ENCODE results near the gene MPV17L2. TPM values are rescaled to one million over a fixed set of nuclear protein-coding genes. Genes with fewer than 3 reads are reported as not detected.

Gene MPV17L2
- total and polyA plus RNA-seq, 10 of the 15 experiments (the other 5 are each of a cell fraction or from before 2014, with no cell fraction given): 5.1 to 57.2 (median 22.9) TPM

DNA sequence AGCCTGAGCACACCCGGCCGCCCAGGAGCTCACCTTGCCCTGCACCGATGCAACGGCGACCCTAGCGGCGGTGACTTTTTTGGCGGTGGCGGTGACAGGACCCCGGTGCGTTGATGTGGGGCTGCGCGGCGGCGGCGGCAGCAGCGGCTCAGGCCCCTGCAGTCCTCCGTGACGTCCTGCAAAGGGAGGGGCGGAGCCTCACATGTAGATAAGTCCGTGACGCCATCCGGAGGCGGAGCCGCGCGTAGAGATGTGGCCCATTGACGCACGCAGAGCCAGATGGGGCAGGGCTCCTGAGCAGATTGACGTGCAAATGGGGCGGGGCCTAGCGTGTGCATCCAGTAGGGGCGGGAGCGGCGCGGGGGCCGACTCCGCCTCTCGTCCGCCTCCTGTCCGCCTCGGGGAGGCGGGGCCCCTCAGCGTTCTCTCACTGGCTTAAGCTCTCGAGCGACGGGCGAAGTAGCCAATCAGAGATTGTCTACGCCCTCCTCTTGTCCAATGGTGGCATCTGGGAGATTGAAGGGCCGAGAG is 10.9 kb downstream of the MPV17L2 start, which contains the start of gene RAB3A (continued):
- TF ChIP-seq, protein P1, sequence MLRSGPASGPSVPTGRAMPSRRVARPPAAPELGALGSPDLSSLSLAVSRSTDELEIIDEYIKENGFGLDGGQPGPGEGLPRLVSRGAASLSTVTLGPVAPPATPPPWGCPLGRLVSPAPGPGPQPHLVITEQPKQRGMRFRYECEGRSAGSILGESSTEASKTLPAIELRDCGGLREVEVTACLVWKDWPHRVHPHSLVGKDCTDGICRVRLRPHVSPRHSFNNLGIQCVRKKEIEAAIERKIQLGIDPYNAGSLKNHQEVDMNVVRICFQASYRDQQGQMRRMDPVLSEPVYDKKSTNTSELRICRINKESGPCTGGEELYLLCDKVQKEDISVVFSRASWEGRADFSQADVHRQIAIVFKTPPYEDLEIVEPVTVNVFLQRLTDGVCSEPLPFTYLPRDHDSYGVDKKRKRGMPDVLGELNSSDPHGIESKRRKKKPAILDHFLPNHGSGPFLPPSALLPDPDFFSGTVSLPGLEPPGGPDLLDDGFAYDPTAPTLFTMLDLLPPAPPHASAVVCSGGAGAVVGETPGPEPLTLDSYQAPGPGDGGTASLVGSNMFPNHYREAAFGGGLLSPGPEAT (IDR thresholded peaks at IDR 0.05; ENCODE audit: low read depth): no peak
- no peak for TF ChIP-seq MTA3 (IDR thresholded peaks at IDR 0.05; ENCODE audit: borderline replicate concordance, low read length)
- no peak for TF ChIP-seq PML (IDR thresholded peaks at IDR 0.05; ENCODE audit: low read length)
- TF ChIP-seq HDAC6 (IDR thresholded peaks at IDR 0.05; ENCODE audit: unreplicated experiment): no peak
- TF ChIP-seq SREBF2 (IDR thresholded peaks at IDR 0.05; ENCODE audit: low read length): no peak
- TF ChIP-seq NRF1 (conservative IDR thresholded peaks at IDR 0.05; ENCODE audit: low read depth, low read length): peak; percentile 42
- TF ChIP-seq, protein P2, sequence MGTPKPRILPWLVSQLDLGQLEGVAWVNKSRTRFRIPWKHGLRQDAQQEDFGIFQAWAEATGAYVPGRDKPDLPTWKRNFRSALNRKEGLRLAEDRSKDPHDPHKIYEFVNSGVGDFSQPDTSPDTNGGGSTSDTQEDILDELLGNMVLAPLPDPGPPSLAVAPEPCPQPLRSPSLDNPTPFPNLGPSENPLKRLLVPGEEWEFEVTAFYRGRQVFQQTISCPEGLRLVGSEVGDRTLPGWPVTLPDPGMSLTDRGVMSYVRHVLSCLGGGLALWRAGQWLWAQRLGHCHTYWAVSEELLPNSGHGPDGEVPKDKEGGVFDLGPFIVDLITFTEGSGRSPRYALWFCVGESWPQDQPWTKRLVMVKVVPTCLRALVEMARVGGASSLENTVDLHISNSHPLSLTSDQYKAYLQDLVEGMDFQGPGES (IDR thresholded peaks at IDR 0.05): peak; percentile 99
- TF ChIP-seq ZNF24 (IDR thresholded peaks at IDR 0.05): no peak
- TF ChIP-seq TARDBP (IDR thresholded peaks at IDR 0.05; ENCODE audit: borderline replicate concordance): no peak
- TF ChIP-seq, protein P3, sequence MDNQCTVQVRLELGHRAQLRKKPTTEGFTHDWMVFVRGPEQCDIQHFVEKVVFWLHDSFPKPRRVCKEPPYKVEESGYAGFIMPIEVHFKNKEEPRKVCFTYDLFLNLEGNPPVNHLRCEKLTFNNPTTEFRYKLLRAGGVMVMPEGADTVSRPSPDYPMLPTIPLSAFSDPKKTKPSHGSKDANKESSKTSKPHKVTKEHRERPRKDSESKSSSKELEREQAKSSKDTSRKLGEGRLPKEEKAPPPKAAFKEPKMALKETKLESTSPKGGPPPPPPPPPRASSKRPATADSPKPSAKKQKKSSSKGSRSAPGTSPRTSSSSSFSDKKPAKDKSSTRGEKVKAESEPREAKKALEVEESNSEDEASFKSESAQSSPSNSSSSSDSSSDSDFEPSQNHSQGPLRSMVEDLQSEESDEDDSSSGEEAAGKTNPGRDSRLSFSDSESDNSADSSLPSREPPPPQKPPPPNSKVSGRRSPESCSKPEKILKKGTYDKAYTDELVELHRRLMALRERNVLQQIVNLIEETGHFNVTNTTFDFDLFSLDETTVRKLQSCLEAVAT (IDR thresholded peaks at IDR 0.05): no peak
- TF ChIP-seq, protein P4, sequence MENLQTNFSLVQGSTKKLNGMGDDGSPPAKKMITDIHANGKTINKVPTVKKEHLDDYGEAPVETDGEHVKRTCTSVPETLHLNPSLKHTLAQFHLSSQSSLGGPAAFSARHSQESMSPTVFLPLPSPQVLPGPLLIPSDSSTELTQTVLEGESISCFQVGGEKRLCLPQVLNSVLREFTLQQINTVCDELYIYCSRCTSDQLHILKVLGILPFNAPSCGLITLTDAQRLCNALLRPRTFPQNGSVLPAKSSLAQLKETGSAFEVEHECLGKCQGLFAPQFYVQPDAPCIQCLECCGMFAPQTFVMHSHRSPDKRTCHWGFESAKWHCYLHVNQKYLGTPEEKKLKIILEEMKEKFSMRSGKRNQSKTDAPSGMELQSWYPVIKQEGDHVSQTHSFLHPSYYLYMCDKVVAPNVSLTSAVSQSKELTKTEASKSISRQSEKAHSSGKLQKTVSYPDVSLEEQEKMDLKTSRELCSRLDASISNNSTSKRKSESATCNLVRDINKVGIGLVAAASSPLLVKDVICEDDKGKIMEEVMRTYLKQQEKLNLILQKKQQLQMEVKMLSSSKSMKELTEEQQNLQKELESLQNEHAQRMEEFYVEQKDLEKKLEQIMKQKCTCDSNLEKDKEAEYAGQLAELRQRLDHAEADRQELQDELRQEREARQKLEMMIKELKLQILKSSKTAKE (IDR thresholded peaks at IDR 0.05; ENCODE audit: low read depth, poor library complexity, severe bottlenecking): no peak
- TF ChIP-seq ASH2L (IDR thresholded peaks at IDR 0.05; ENCODE audit: borderline replicate concordance, low read depth): no peak
- TF ChIP-seq, protein P5, sequence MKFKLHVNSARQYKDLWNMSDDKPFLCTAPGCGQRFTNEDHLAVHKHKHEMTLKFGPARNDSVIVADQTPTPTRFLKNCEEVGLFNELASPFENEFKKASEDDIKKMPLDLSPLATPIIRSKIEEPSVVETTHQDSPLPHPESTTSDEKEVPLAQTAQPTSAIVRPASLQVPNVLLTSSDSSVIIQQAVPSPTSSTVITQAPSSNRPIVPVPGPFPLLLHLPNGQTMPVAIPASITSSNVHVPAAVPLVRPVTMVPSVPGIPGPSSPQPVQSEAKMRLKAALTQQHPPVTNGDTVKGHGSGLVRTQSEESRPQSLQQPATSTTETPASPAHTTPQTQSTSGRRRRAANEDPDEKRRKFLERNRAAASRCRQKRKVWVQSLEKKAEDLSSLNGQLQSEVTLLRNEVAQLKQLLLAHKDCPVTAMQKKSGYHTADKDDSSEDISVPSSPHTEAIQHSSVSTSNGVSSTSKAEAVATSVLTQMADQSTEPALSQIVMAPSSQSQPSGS (IDR thresholded peaks at IDR 0.05; ENCODE audit: low read length): no peak
- TF ChIP-seq ZBED1 (IDR thresholded peaks at IDR 0.05; ENCODE audit: borderline replicate concordance): no peak
- TF ChIP-seq TCF7 (IDR thresholded peaks at IDR 0.05; ENCODE audit: borderline replicate concordance): no peak
- no peak for TF ChIP-seq NR2C1 (IDR thresholded peaks at IDR 0.05)
- TF ChIP-seq POLR2A (IDR thresholded peaks at IDR 0.05; ENCODE audit: low read depth, low read length): peak; percentile 47; the same call in 1 of the 2 replicates
- no peak for TF ChIP-seq NFXL1 (IDR thresholded peaks at IDR 0.05; ENCODE audit: borderline replicate concordance)
- TF ChIP-seq NBN (IDR thresholded peaks at IDR 0.05): no peak

Measured in GM12878 (cell line).